Measurements from ENCODE around the gene GINS2.

- TF ChIP-seq CTCF (conservative IDR thresholded peaks at IDR 0.05; ENCODE audit: low read length) = no peak
- TF ChIP-seq EZH2phosphoT487 (IDR thresholded peaks at IDR 0.05; ENCODE audit: borderline replicate concordance) = no peak
Observed at GRCh38 chr16:85641776-85642176, 47.0 kb downstream of the GINS2 start.
